LNCaP clone FGC (cell line): ENCODE results near the gene TMEM245.

Source experiments
- DNase-seq: peaks from one replicate; pipeline ENCODE4 v3.0.0-alpha.2; 2011; ENCODE audit warnings: low read depth
- H3K4me3 ChIP-seq: 2 replicates; pipeline ENCODE4 v1.5.1; 2011; ENCODE audit warnings: mild to moderate bottlenecking, low read depth, low read length, control low read depth
- TF ChIP-seq, protein P1 (sequence below): IDR thresholded peaks from 2 replicates; pipeline ENCODE4 v1.5.1; 2012; ENCODE audit warnings: mild to moderate bottlenecking; ENCODE audit not compliant: control insufficient read depth, insufficient read depth; ENCODE audit errors: extremely low read depth

TMEM245 gene

DNA sequence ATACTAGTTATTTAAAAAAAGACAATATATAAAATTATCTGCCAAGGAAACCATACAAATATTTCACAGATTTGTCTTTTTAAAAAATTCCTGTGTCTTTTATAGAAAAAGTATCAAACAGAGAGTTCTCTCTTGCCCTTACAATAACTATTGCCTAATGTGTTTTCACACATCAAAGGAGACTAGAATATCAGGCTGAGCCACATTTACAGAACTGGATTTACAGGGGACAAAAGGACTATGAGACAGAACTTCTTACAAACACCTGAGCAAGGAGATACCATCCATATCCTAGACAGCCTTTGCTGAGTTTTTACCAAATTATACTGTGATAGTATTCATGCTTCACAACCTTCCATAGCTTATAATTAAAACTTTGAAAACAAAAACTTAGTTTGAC lies 34.2 kb downstream of the TMEM245 start:
- DNase-seq, result no peak
- H3K4me3 ChIP-seq, result no peak overlapping the region
- TF ChIP-seq, protein P1, sequence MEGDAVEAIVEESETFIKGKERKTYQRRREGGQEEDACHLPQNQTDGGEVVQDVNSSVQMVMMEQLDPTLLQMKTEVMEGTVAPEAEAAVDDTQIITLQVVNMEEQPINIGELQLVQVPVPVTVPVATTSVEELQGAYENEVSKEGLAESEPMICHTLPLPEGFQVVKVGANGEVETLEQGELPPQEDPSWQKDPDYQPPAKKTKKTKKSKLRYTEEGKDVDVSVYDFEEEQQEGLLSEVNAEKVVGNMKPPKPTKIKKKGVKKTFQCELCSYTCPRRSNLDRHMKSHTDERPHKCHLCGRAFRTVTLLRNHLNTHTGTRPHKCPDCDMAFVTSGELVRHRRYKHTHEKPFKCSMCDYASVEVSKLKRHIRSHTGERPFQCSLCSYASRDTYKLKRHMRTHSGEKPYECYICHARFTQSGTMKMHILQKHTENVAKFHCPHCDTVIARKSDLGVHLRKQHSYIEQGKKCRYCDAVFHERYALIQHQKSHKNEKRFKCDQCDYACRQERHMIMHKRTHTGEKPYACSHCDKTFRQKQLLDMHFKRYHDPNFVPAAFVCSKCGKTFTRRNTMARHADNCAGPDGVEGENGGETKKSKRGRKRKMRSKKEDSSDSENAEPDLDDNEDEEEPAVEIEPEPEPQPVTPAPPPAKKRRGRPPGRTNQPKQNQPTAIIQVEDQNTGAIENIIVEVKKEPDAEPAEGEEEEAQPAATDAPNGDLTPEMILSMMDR, result no peak

DNA sequence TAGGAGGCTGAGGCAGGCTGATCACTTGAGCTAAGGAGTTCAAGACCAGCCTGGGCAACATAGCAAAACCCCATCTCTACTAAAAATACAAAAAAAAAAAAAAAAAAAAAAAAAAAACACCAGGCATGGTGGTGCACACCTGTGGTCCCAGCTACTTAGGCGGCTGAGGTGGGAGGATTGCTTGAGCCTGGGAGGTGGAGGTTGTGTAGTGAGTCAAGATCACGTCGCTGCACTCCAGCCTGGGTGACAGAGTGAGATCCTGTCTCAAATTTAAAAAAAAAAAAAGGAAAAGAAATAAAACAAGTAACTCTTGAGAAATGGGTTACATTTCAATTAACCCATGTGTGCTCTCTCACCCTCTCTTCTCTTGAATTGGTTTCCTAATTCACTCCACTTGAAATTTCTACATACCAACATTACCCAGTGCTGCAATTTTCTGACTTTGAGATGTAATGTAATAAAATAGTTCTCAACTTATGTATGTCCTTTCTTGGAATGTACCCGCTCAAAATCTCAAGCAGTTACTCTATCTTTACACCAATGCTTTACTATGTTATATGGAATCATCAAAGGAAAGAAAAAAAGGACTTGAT lies 35.8 kb downstream of the TMEM245 start:
- no peak for DNase-seq
- H3K4me3 ChIP-seq, result no peak overlapping the region
- TF ChIP-seq, protein P1, result no peak

DNA sequence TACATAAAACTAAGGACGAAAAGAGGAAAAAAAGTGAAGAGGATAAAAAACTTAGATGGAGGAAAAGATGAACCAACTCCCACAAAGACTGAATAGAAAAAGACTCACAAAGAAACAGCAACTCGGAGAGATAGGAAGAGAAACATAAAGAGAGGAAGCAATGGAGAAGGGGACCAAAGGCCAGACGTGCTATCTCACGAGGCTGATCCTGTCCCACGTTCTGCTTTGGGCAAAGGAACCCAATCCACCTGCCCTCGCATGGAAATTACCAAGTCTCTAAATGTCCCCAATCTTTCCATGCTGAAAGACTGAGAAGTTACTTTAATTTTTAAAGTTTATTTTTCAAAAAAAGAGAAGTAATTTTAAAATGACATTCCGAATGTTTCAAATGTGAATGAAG lies 36.6 kb downstream of the TMEM245 start:
- no peak overlapping the region for H3K4me3 ChIP-seq
- TF ChIP-seq, protein P1, result no peak
- no peak for DNase-seq

DNA sequence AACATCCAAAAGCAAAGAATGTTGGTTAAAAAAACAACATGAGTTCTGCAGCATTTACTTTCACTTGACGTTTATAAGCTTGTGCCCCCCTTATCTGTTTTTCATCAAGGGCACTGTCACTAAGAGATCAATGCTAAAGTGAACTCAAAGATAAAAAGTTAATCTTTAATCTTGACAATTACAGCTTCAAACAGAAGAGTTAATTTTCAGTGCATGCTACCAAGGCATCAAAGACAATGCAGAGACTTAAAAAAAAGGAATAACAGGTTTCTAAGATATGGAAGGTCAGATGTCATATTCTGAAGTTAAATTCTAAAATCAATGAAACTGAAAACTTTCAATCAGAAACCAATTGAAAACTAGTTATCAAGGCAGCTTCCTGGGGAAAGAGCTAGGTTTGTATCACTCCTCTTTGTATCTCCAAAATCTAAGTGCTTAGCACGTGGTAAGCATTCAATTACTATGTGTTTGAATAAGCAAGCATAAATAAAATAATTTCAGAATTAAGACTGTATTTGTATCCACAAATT lies 37.6 kb downstream of the TMEM245 start:
- no peak overlapping the region for H3K4me3 ChIP-seq
- TF ChIP-seq, protein P1, result no peak
- DNase-seq, result no peak

DNA sequence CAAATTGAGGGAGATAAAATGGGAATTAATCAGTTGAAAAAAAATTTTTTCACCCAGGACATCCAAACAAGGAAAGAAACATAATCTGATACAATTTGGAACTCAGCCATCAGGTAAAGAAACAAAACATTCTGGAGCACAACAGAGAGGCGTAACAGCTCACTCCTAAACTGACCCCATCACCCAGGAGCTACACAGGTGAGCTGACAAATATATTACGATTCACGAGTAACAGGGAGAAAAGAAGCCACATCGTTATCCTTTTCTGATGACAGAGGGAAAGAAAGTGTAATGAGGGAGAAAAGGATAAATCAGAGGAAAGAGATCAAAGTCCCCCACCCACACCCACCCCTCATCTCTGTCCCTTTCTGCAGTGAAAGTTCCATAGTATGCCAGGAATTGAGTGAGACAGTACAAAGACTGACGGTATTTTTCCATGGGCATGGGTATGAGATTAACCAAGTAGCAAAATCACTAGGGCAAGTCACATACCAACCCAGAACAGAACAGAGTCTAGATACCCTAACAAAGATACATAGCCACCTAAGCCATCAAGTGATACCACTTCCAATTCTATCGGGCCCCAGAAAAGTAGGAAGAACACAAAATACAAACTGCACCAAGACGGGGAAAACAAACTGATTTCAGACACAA lies 45.4 kb downstream of the TMEM245 start:
- TF ChIP-seq, protein P1, result no peak
- no peak overlapping the region for H3K4me3 ChIP-seq
- DNase-seq, result no peak

DNA sequence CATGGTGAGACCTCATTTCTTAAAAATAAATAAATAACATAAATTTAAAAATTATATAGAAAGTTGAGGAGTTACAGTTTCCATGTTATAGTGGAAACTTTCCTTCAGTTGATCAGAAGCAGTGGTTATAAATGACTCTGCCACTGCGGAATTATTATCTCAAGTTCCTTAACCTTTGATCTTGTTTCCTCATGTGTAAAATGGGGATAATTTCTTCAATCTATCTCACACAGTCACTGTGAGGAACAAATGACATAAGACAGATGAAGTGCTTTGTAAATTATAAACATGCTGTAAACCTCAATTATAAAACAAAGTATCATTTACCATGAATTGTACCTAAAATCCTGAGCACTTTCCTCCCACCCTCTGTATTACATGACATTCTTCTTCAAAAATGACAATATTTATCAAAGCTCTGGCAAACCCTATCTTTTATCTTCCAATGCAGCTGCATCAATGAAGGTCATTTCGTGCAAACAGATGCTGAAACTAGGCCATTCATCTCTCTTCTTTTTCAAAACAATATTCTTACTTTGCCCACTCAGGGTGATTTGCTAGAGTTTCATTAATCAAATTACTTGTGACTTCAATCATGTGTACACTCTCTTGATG lies 46.8 kb downstream of the TMEM245 start:
- TF ChIP-seq, protein P1, result no peak
- no peak overlapping the region for H3K4me3 ChIP-seq
- no peak for DNase-seq
